Kidney epithelial cell (primary cell): ENCODE data around the gene KANK4. TPM values are rescaled to one million over a fixed set of nuclear protein-coding genes. Genes with fewer than 3 reads are reported as not detected.

ENCODE experiments used
- DNase-seq: peaks from one replicate; pipeline ENCODE4 v3.0.0-alpha.2; 2010; ENCODE audit warnings: low read depth
- H3K27me3 ChIP-seq: 2 replicates; pipeline ENCODE4 v1.6.0; 2011; ENCODE audit warnings: low read length; ENCODE audit not compliant: control insufficient read depth, insufficient read depth
- H3K36me3 ChIP-seq: 2 replicates; pipeline ENCODE4 v1.5.1; 2011; ENCODE audit warnings: low read length; ENCODE audit not compliant: control insufficient read depth, insufficient read depth
- H3K4me3 ChIP-seq: 2 replicates; pipeline ENCODE4 v1.5.1; 2011; ENCODE audit warnings: low read depth, mild to moderate bottlenecking, control low read depth, low read length
- CTCF ChIP-seq: IDR thresholded peaks from 2 replicates; pipeline ENCODE4 v1.5.1; 2011; ENCODE audit warnings: mild to moderate bottlenecking, moderate library complexity, low read length, control low read depth, inconsistent platforms; ENCODE audit not compliant: insufficient read depth, poor library complexity, severe bottlenecking
- total RNA-seq: library from RNA; depleted of rRNA; stranded (reverse); fragments of >200 nt; gene quantifications from 2 replicates; pipeline ENCODE4 v1.2.3, GENCODE V29; 2015

The KANK4 gene
- total RNA-seq, 1 donor from 2014 or later = 10.1 TPM

GRCh38 chr1:62208970-62209369, 110.3 kb downstream of the KANK4 start:
- no peaks in the 10 kb centered on the region for H3K27me3 ChIP-seq
- no peak for DNase-seq
- TF ChIP-seq CTCF = no peak

GRCh38 chr1:62208087-62208486, 111.1 kb downstream of the KANK4 start:
- TF ChIP-seq CTCF = no peak
- Histone ChIP-seq H3K27me3 (no peaks in the 10 kb centered on the region), H3K4me3 (no peak overlapping the region), H3K36me3 (no peaks in the 10 kb centered on the region)
- DNase-seq = no peak

More at GRCh38 chr1:62208970-62209369, 110.3 kb downstream of the KANK4 start:
- Histone ChIP-seq H3K4me3 (no peak overlapping the region), H3K36me3 (no peaks in the 10 kb centered on the region)

- no peak for DNase-seq
- no peaks in the 10 kb centered on the region for H3K27me3 ChIP-seq
- no peak for TF ChIP-seq CTCF
These were observed 112.0 kb downstream of the KANK4 start for GRCh38 chr1:62207187-62207586.

GRCh38 chr1:62198781-62199125, 120.5 kb downstream of the KANK4 start:
- no peaks in the 10 kb centered on the region for H3K36me3 ChIP-seq
- TF ChIP-seq CTCF = no peak
- H3K4me3 ChIP-seq = no peak overlapping the region
- no peak for DNase-seq
- H3K27me3 ChIP-seq = peaks cover 24% of the 10 kb centered on the region

More at GRCh38 chr1:62207187-62207586, 112.0 kb downstream of the KANK4 start:
- H3K36me3 ChIP-seq = no peaks in the 10 kb centered on the region
- H3K4me3 ChIP-seq = no peak overlapping the region

GRCh38 chr1:62198069-62198780, 121.0 kb downstream of the KANK4 start:
- peaks cover 24% of the 10 kb centered on the region for H3K27me3 ChIP-seq
- TF ChIP-seq CTCF = no peak
- no peak for DNase-seq
- no peaks in the 10 kb centered on the region for H3K36me3 ChIP-seq
- H3K4me3 ChIP-seq = no peak overlapping the region
